MM.1S (cell line): ENCODE results near the gene CCDC150.

Experiments
- CTCF ChIP-seq: fragments of 300-600 bp; sonication (generic); IDR thresholded peaks from 2 replicates; pipeline ENCODE4 v1.5.1; 2016; ENCODE audit warnings: antibody characterized with exemption, low read length, mixed read lengths
- EZH2 ChIP-seq: fragments of 300-600 bp; sonication (generic); optimal IDR thresholded peaks from 2 replicates; pipeline ENCODE3; 2017; ENCODE audit warnings: low read depth, mild to moderate bottlenecking, antibody characterized with exemption, low read length, mixed read lengths

GRCh38 chr2:196758474-196759377 is 119.2 kb downstream of the CCDC150 start:
- no peak for TF ChIP-seq EZH2
- TF ChIP-seq CTCF: peak; percentile 41
